Medulla oblongata (tissue), 1 donor: ENCODE measurements around the gene D2HGDH.

ENCODE experiments used
- DNase-seq: peaks from one replicate; pipeline ENCODE4 v3.0.0-alpha.2; 2015; ENCODE audit errors: extremely low spot score

Gene D2HGDH

GRCh38 chr2:241734467-241735208, at the start of gene D2HGDH:
Gene D2HGDH (plus strand): TSS chr2:241734630. CDS start chr2:241735225, 595 bp downstream.
- peak; percentile 92 for DNase-seq

- DNase-seq, result no peak
These were observed 48.1 kb upstream of the D2HGDH start for GRCh38 chr2:241686324-241686649.

GRCh38 chr2:241686650-241687425, 47.6 kb upstream of the D2HGDH start, which contains the start of gene DTYMK:
Gene DTYMK (minus strand): TSS chr2:241686815. CDS start chr2:241686783, 32 bp downstream.
- DNase-seq, result peak; percentile 97

- DNase-seq, result no peak
These were observed 45.1 kb upstream of the D2HGDH start for GRCh38 chr2:241689306-241689705.

- DNase-seq, result no peak
These were observed 44.2 kb upstream of the D2HGDH start for GRCh38 chr2:241690202-241690717.

GRCh38 chr2:241692448-241692847, 42.0 kb upstream of the D2HGDH start:
- no peak for DNase-seq

- DNase-seq, result no peak
These were observed 38.8 kb upstream of the D2HGDH start for GRCh38 chr2:241695651-241696050.

- no peak for DNase-seq
These were observed 33.4 kb upstream of the D2HGDH start for GRCh38 chr2:241701149-241701398.

GRCh38 chr2:241701399-241702154, 32.9 kb upstream of the D2HGDH start, which contains the start of gene ING5:
Gene ING5 (plus strand): TSS chr2:241702039. CDS start chr2:241702066, 27 bp downstream.
- DNase-seq, result peak; percentile 91

- peak; percentile 87 for DNase-seq
These were observed 32.0 kb upstream of the D2HGDH start for GRCh38 chr2:241702155-241703031.

- peak; percentile 43 for DNase-seq
These were observed 31.3 kb upstream of the D2HGDH start for GRCh38 chr2:241703032-241703604.

GRCh38 chr2:241706537-241706936, 27.9 kb upstream of the D2HGDH start:
- no peak for DNase-seq

- no peak for DNase-seq
These were observed 25.6 kb upstream of the D2HGDH start for GRCh38 chr2:241708879-241709278.

GRCh38 chr2:241719093-241719492, 15.3 kb upstream of the D2HGDH start:
- no peak for DNase-seq

- DNase-seq, result no peak
These were observed 14.3 kb upstream of the D2HGDH start for GRCh38 chr2:241720099-241720498.

- DNase-seq, result no peak
These were observed 13.9 kb upstream of the D2HGDH start for GRCh38 chr2:241720560-241720959.

- no peak for DNase-seq
These were observed 12.6 kb upstream of the D2HGDH start for GRCh38 chr2:241721852-241722251.

- DNase-seq, result no peak
These were observed 11.5 kb upstream of the D2HGDH start for GRCh38 chr2:241722896-241723454.

- DNase-seq, result no peak
These were observed 10.0 kb upstream of the D2HGDH start for GRCh38 chr2:241724259-241724974.
